HCT116 (cell line): ENCODE results near the gene PSMD3. TPM values are rescaled to one million over a fixed set of nuclear protein-coding genes. Genes with fewer than 3 reads are reported as not detected.

ENCODE experiments used
- ATAC-seq: fragments of 200-7000 bp; cut with Tn5 transposase; 2 replicates; pipeline ENCODE4 v1.9.1; 2020; ENCODE audit warnings: mild to moderate bottlenecking, moderate library complexity
- BruUV-seq: library from RNA; stranded (reverse); fragments of 400-500 nt; replicated peaks from 2 replicates; lab custom pipeline; 2021; lab: Mats Ljungman, UMichigan
- CTCF ChIA-PET: fragments of 300-600 bp; sonication (Branson Sonifier 250); formaldehyde crosslinking; loops from one replicate; lab custom pipeline; 2021; ENCODE audit warnings: antibody characterized with exemption; lab: Charles Lee
- POLR2A ChIA-PET: fragments of 300-600, 350-600 bp; sonication (Branson Sonifier 250); formaldehyde crosslinking; loops from one replicate; lab custom pipeline; 2021; ENCODE audit warnings: antibody characterized with exemption; lab: Charles Lee
- RAD21 ChIA-PET, 2 experiments: fragments of 300-600 bp; sonication (Branson Sonifier 250); formaldehyde crosslinking; loops; one replicate each; lab custom pipeline; 2023; ENCODE audit warnings: low total read pairs in 2 of 2; ENCODE audit not compliant: uncharacterized antibody in 2 of 2, unreplicated experiment in 2 of 2, low non-redundant PET in 1 of 2; lab: Charles Lee
- DNase-seq: peaks from one replicate; pipeline ENCODE4 v3.0.0-alpha.2; 2010; ENCODE audit warnings: low read depth, low spot score
- H2AFZ ChIP-seq: fragments of 200-600 bp; shearing (Covaris generic), sonication (generic); 2 replicates; pipeline ENCODE4 v1.6.1; 2017; ENCODE audit warnings: low read depth, mixed run types, mixed read lengths, antibody characterized with exemption, low read length; ENCODE audit not compliant: poor library complexity, severe bottlenecking
- H3K27ac ChIP-seq: 2 replicates; pipeline ENCODE4 v1.5.1; 2012; ENCODE audit warnings: low read depth, low read length
- H3K27me3 ChIP-seq: fragments of 200-600 bp; sonication (generic); 2 replicates; pipeline ENCODE4 v1.6.1; 2016; ENCODE audit warnings: mixed run types, low read length, mixed read lengths; ENCODE audit not compliant: insufficient read depth
- H3K36me3 ChIP-seq, 2 experiments: fragments of 200-500 bp in 1 of 2; fragments of 200-600 bp in 1 of 2; sonication (Bioruptor generic) in 1 of 2; sonication (generic) in 1 of 2; 2 replicates each; pipeline versions ENCODE4 v1.5.1 to v1.6.1; 2014 to 2016; ENCODE audit warnings: low read length in 2 of 2, inconsistent platforms in 1 of 2, mixed read lengths in 1 of 2, mixed run types in 1 of 2; ENCODE audit not compliant: insufficient read depth in 2 of 2, control insufficient read depth in 1 of 2
- H3K4me1 ChIP-seq, 2 experiments: fragments of 200-600 bp in 1 of 2; sonication (generic) in 1 of 2; 2 replicates each; pipeline versions ENCODE4 v1.5.1 to v1.6.1; 2012 to 2017; ENCODE audit warnings: low read length in 2 of 2, inconsistent platforms in 1 of 2, mild to moderate bottlenecking in 1 of 2, mixed read lengths in 1 of 2, mixed run types in 1 of 2, moderate library complexity in 1 of 2; ENCODE audit not compliant: insufficient read depth in 2 of 2, control insufficient read depth in 1 of 2
- H3K4me2 ChIP-seq: fragments of 200-600 bp; sonication (generic); 2 replicates; pipeline ENCODE4 v1.6.1; 2017; ENCODE audit warnings: mixed run types, low read length, mixed read lengths
- H3K4me3 ChIP-seq, 2 experiments: fragments of 200-600 bp in 1 of 2; sonication (generic) in 1 of 2; replicated peaks in 1 of 2; 2 replicates each; pipeline ENCODE4 v1.5.1; 2011 to 2016; ENCODE audit warnings: low read length in 2 of 2, control low read depth in 1 of 2, low read depth in 1 of 2, mild to moderate bottlenecking in 1 of 2, mixed read lengths in 1 of 2, mixed run types in 1 of 2
- H3K79me2 ChIP-seq: fragments of 200-600 bp; sonication (generic); 2 replicates; pipeline ENCODE4 v1.6.1; 2017; ENCODE audit warnings: mild to moderate bottlenecking, mixed run types, low read length, moderate library complexity, mixed read lengths; ENCODE audit not compliant: insufficient read depth
- H3K9ac ChIP-seq: fragments of 200-600 bp; sonication (generic); 2 replicates; pipeline ENCODE4 v1.6.1; 2016; ENCODE audit warnings: low read length, mixed read lengths
- H3K9me2 ChIP-seq: fragments of 200-600 bp; sonication (generic), shearing (Covaris generic); 2 replicates; pipeline ENCODE4 v1.6.1; 2017; ENCODE audit warnings: mixed run types, mild to moderate bottlenecking, moderate library complexity; ENCODE audit not compliant: insufficient read depth
- H3K9me3 ChIP-seq, 2 experiments: fragments of 200-500 bp in 1 of 2; fragments of 200-600 bp in 1 of 2; sonication (Bioruptor generic) in 1 of 2; sonication (generic) in 1 of 2; 2 replicates each; pipeline ENCODE4 v1.6.1; 2014 to 2017; ENCODE audit warnings: low read length in 2 of 2, mixed read lengths in 2 of 2, inconsistent platforms in 1 of 2, low read depth in 1 of 2, mild to moderate bottlenecking in 1 of 2, mixed run types in 1 of 2, moderate library complexity in 1 of 2; ENCODE audit not compliant: control insufficient read depth in 1 of 2, insufficient read depth in 1 of 2
- H4K20me1 ChIP-seq: fragments of 200-600 bp; sonication (generic), shearing (Covaris generic); 2 replicates; pipeline ENCODE4 v1.6.1; 2017; ENCODE audit warnings: mixed run types, mild to moderate bottlenecking, moderate library complexity; ENCODE audit not compliant: insufficient read depth
- ATF3 ChIP-seq: IDR thresholded peaks from 2 replicates; pipeline ENCODE4 v1.6.1; 2012
- CBX3 ChIP-seq: IDR thresholded peaks from 2 replicates; pipeline ENCODE4 v1.6.1; 2012; ENCODE audit warnings: low read depth
- CTCF ChIP-seq, 3 experiments: fragments of 200-600 bp in 1 of 3; sonication (generic) in 1 of 3; IDR thresholded peaks in 2 of 3; conservative IDR thresholded peaks in 1 of 3; 2 replicates each; pipeline ENCODE4 v1.5.1; 2012 to 2017; ENCODE audit warnings: low read depth in 2 of 3, low read length in 2 of 3, antibody characterized with exemption in 1 of 3, borderline replicate concordance in 1 of 3, control low read depth in 1 of 3, mild to moderate bottlenecking in 1 of 3, mixed read lengths in 1 of 3, mixed run types in 1 of 3, moderate library complexity in 1 of 3; ENCODE audit not compliant: insufficient read depth in 1 of 3
- EGR1 ChIP-seq: IDR thresholded peaks from 2 replicates; pipeline ENCODE4 v1.6.1; 2012; ENCODE audit warnings: low read depth
- ELF1 ChIP-seq: IDR thresholded peaks from 2 replicates; pipeline ENCODE4 v1.6.1; 2012; ENCODE audit warnings: low read depth, borderline replicate concordance
- EZH2phosphoT487 ChIP-seq: fragments of 200-600 bp; IDR thresholded peaks from 2 replicates; pipeline ENCODE4 v1.6.1; 2018; ENCODE audit warnings: antibody characterized with exemption, borderline replicate concordance
- FOSL1 ChIP-seq: IDR thresholded peaks from 2 replicates; pipeline ENCODE4 v1.6.1; 2012; ENCODE audit warnings: low read depth
- JUND ChIP-seq: IDR thresholded peaks from 2 replicates; pipeline ENCODE4 v1.6.1; 2012
- MAX ChIP-seq: IDR thresholded peaks from 2 replicates; pipeline ENCODE4 v1.6.1; 2012
- POLR2AphosphoS5 ChIP-seq: IDR thresholded peaks from 2 replicates; pipeline ENCODE4 v1.6.1; 2011; ENCODE audit warnings: mild to moderate bottlenecking, low read depth, low read length, moderate library complexity
- RAD21 ChIP-seq: IDR thresholded peaks from 2 replicates; pipeline ENCODE4 v1.6.1; 2012; ENCODE audit warnings: low read depth, mild to moderate bottlenecking
- REST ChIP-seq: IDR thresholded peaks from 2 replicates; pipeline ENCODE4 v1.6.1; 2012; ENCODE audit warnings: low read depth
- SIN3A ChIP-seq: IDR thresholded peaks from 2 replicates; pipeline ENCODE4 v1.6.1; 2012; ENCODE audit warnings: low read depth
- SP1 ChIP-seq: IDR thresholded peaks from 2 replicates; pipeline ENCODE4 v1.6.1; 2012; ENCODE audit warnings: low read depth
- SRF ChIP-seq: IDR thresholded peaks from 2 replicates; pipeline ENCODE4 v1.6.1; 2012; ENCODE audit warnings: low read depth
- TCF7L2 ChIP-seq: IDR thresholded peaks from 2 replicates; pipeline ENCODE4 v1.7.0; 2011; ENCODE audit warnings: borderline replicate concordance, inconsistent platforms; ENCODE audit not compliant: insufficient read depth, insufficient read length; ENCODE audit errors: extremely low read depth
- YY1 ChIP-seq: IDR thresholded peaks from 2 replicates; pipeline ENCODE4 v1.6.1; 2011; ENCODE audit warnings: low read length, low read depth, moderate library complexity, mild to moderate bottlenecking; ENCODE audit not compliant: insufficient replicate concordance; ENCODE audit errors: extremely low read depth
- ZBTB33 ChIP-seq: IDR thresholded peaks from 2 replicates; pipeline ENCODE4 v1.6.1; 2011; ENCODE audit warnings: mild to moderate bottlenecking, low read length, moderate library complexity; ENCODE audit not compliant: insufficient replicate concordance; ENCODE audit errors: extremely low read depth
- ZFX ChIP-seq: fragments of 450-650 bp; IDR thresholded peaks from 2 replicates; pipeline ENCODE4 v1.6.1; 2017
- ZNF274 ChIP-seq: fragments of 200-500 bp; sonication (Bioruptor generic); IDR thresholded peaks from 2 replicates; pipeline ENCODE4 v1.6.1; 2014; ENCODE audit warnings: mild to moderate bottlenecking, low read depth, low read length, inconsistent platforms
- intact Hi-C: fragments of 100-400 bp; cut with micrococcal nuclease; formaldehyde crosslinking; loops from 2 replicates; pipeline ENCODE4 v1.10.0; 2022
- total RNA-seq: library from RNA; stranded (reverse); gene quantifications from one replicate; pipeline ENCODE4 v1.2.1, GENCODE V29; 2021; ENCODE audit not compliant: unreplicated experiment

Gene PSMD3
- total RNA-seq, 1 experiment from 2014 or later = 152 TPM

- Histone ChIP-seq H3K36me3 (no peaks in the 10 kb centered on the region), H3K9me2 (no peaks in the 10 kb centered on the region), H3K4me1 (peaks cover 5% of the 10 kb centered on the region in 2 experiments; a peak in 2 of 4 replicates), H3K27me3 (no peaks in the 10 kb centered on the region), H3K4me3 (no peak overlapping the region), H4K20me1 (no peaks in the 10 kb centered on the region), H3K9ac (no peak overlapping the region), H3K9me3 (no peaks in the 10 kb centered on the region), H2AFZ (no peak overlapping the region), H3K27ac (no peak overlapping the region), H3K79me2 (no peaks in the 10 kb centered on the region), H3K4me2 (no peak overlapping the region)
- TF ChIP-seq CBX3 = no peak
- no peak for TF ChIP-seq RAD21
- TF ChIP-seq EZH2phosphoT487 = no peak
- no peak for TF ChIP-seq ZNF274
- no peak for TF ChIP-seq ZFX
- TF ChIP-seq CTCF (IDR thresholded peaks at IDR 0.05 in 2 of 3, conservative IDR thresholded peaks at IDR 0.05 in 1 of 3; ENCODE audit: borderline replicate concordance in 1 of 3, insufficient read depth in 1 of 3, low read depth in 2 of 3, low read length in 2 of 3) = no peak
- no peak for TF ChIP-seq SRF
- TF ChIP-seq MAX = no peak
- no peak for TF ChIP-seq EGR1
- no peak for TF ChIP-seq ZBTB33
- TF ChIP-seq JUND = no peak
- TF ChIP-seq REST = no peak
- no peak for TF ChIP-seq SP1
- TF ChIP-seq FOSL1 = no peak
- TF ChIP-seq ELF1 = no peak
- TF ChIP-seq YY1 = no peak
- no peak for TF ChIP-seq POLR2AphosphoS5
- TF ChIP-seq ATF3 = no peak
- no peak for TF ChIP-seq TCF7L2
- no peak for TF ChIP-seq SIN3A
- no TSS peak for BruUV-seq
- POLR2A ChIA-PET = no interaction called here
- RAD21 ChIA-PET = no interaction called here
- ATAC-seq (no peak), DNase-seq (no peak)
- intact Hi-C loops = no loop called here
- CTCF ChIA-PET = no interaction called here
Measured at GRCh38 chr17:39944393-39944711, 36.3 kb upstream of the PSMD3 start.
